ENCODE results near the gene EIF5. TPM values are rescaled to one million over a fixed set of nuclear protein-coding genes. Genes with fewer than 3 reads are reported as not detected.

Gene EIF5
- total RNA-seq = 78.9 and 79.6 TPM in 2 replicates

DNA sequence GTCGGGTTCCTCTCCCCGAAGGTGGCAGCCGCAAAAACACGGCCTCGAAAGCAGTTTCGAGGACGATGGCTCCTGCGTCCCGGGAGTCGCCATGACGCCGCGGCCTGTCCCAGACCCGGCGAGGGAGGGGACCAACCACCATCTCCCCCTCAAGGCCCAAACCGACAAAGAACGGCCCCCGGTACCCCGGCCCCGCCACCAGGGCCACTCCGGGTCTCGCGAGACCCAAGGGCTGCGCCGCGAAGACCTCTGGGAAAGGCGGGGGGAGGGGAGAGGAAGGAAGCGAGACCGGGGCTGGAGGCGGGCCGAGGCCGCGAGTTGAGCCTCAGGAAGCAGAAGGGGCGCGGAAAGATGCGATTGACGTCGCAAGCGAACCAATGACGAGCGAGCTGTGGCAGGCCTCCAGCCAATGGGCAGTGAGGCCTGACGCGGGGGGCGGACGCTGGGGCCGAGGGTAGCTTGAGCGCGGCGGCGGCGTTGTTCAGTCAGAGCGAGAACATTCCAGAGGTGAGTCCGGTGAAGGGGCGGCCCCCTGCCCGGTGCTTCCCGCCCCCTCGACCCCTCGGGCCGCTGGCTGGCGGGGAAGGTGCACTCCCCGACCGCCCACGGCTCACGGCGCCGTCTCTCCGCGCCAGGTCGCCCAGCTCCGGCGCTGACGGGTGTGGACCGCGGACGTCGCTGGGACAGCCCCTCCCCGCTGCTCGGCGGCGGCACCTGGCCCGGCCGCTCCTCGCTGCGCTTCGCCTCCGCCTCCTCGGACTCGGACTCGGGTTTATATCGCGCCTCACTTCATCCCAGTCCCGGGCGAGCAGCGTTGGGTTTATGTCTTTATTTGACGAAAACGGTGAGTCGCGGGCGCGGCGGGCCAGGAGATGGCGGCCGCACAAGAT, at the start of gene EIF5:
TSS of gene EIF5 (plus strand) at position 484 of the 890 bp plus-strand sequence. CDS start 1,624 bp downstream, outside the sequence.
- peak; percentile 97 to 99 for DNase-seq (ENCODE audit: low read depth in 2 of 2)

DNA sequence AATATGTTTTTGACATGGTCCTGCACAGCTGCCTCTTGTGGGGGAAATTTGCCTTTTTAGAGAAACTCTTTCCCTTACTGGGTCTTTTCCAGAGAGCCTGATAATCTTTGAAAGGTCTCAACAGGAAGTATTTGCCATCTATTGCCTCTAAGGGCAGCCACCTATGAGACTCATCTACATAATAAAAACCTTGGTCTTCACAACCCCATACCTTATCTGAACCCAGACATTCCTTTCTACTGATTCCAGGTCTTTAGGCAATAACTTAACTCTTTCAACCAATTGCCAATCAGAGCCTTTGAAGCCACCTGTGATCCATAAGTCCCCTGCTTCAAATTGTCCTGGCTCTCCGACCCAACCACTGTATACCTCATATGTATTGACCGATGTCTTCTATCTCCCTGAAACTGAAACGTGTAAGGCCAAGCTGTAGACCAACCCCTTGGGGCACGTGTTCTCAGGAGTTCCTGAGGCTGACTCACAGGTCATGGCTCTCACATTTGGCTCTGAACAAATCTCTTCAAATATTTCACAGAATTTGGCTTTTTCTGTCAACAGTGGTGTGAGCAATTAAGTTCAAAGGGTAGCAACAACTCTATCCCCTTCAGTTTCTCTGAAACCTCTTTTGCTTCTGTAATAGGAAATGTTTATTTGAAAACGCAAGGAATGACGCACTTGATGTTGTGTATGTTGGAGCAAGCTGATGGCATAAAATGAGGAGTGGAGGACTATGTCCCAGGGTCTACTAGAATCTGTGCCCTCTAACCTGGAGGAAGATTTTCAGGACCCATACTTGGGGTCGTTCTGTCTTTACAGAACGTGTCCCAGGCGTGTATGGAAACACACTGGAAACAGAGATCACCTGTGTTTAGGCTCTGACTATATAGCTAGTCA, 49.2 kb upstream of the EIF5 start:
- no peak for DNase-seq (ENCODE audit: low read depth in 2 of 2)

DNA sequence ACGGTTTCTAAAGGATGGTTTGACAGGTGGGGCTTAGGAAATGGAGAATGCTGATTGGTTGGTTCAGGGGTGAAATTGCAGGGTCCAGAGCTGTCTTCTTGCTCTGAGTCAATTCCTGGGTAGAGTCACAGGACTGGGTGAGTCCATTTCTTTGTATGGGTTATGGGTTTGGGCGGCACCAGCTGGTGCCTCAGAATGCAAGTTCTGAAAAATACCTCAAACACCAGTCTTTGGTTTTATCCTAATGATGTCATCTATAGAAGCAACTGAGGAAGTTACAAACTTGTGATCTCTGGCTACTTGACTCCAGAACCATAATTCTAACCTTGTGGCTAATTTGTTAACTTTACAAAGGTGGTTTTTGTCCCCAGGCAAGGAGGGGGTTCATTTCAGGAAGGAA, 47.6 kb upstream of the EIF5 start:
- DNase-seq (ENCODE audit: low read depth in 2 of 2) = no peak

DNA sequence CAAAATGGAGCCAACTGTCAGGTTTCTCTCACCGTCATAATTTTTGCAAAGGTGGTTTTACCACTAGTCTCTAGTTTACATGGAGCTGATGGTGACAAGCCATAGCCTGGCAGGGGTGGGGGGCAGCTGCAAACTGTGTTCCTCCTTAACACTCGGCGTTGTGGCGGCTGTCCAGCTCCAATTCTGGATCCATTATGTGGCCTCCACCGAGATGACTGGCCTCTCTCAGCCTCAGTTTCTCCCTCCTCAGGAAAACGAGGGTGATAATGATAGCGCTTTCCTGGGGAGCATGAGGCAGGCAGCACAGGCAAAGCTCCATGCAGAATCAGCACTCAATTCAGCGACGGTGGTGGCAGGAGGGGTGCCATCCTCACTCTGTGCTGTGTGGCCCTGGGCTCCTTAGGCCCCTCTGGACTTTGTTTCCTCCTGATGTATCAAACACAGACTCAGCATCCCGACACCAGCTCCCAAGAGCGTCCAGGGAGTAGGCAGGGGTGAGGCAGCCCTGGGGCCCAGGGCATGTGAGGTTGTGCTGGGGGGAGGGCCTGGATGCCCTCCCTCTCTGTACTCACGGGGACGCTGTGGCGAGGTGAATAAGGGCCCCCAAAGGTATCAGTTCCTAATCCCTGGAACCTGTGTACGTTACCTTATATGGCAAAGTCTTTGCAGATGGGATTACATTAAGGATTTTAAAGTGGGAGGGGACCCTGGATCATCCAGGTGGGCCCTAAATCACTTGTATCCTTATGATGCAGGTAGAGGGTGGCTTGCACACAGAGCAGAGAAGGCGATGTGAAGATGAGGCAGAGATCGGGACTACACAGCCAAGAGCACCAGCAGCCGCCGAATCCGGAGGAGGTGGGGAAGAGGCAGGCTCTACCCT, 46.8 kb upstream of the EIF5 start:
- no peak for DNase-seq (ENCODE audit: low read depth in 2 of 2)

DNA sequence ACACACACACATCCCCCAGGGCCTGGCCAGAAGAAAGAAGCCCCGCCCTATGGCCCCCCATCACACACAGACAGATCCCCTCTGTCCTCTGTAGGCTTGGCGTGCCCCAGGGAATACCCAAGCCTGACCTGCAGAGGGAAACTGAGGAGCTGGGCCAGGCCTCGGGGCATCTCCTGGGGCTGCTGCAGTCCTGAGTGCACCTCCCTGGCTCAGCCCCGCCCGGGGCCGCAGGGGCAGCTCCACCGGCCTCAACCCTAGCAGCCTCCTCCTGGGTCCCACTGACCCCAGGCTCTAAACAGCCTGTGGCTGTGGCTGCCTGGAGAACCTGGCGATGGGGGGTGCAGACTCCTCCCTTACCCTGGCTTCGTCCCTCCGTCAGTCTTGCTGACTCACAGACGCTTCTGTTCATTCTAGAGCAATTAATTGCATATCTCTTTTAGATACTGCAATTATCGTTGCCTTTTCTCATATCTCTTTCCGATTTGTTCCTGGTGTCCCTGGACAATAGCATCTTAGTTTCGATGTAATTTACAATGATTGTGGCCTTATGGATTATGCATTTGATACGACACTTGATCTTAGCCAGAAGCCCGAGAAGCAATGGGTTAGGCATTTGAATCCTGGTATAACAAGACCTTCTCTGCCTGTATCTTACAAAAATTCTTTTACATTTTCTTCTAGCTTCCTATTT, 45.8 kb upstream of the EIF5 start:
- DNase-seq (ENCODE audit: low read depth in 2 of 2) = no peak

DNA sequence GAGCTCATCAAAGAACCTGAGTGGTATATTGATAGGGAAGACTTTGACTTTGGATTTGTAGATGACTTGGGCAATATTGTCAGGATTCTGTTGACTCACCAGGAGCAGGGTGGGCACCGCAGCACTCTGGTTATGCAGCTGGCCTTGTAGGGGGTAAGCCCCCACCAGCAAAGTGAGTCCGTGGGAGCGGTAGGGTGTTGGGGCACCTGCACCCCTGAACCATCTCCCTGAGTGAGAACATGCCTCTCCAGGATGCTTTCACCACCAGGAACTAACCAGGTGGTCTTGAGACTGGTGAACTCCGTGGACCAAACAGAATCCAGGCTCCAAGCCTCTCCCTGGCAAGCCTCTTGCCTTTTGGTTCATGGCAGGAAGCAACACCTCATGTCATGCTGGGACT, 44.0 kb upstream of the EIF5 start:
- no peak for DNase-seq (ENCODE audit: low read depth in 2 of 2)

DNA sequence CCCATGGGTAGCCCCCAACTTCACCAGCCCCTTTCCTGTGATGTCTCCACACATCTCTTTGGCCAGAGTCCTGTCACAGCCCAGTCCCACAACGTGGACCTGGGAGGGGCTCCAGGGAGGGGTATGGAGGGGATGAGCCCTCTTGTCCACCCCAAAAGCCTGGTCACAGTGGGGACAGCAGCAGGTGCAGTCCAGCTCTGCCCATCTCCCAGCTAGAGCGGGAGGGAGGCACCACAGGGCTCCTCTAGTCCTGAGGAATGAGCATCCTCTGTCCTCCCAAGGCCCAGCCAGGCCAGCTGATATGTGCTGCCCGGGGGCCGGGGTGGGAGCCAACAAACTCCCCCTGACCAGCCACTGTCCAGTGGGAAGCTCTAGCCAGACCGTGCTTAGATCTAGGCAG, 43.5 kb upstream of the EIF5 start:
- DNase-seq (ENCODE audit: low read depth in 2 of 2) = no peak

DNA sequence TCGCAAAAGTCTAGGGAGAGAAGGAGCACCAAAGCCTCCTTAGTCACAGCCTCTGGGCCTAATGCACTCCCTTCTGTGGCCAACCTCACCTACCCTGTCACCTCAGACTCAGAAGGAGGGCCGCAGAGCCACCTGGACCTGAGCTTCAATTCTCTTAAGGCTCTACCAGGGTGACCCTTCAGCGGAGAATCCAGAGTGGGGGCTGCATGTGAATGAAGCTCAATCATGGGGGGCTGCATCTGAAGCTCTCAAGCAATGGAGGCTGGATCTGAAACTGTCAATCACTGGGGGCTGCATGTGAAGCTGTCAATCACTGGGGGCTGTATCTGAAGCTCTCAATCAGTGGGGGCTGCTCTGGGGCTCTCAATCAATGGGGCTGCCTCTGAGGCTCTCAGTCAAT, 43.1 kb upstream of the EIF5 start:
- DNase-seq (ENCODE audit: low read depth in 2 of 2) = no peak

DNA sequence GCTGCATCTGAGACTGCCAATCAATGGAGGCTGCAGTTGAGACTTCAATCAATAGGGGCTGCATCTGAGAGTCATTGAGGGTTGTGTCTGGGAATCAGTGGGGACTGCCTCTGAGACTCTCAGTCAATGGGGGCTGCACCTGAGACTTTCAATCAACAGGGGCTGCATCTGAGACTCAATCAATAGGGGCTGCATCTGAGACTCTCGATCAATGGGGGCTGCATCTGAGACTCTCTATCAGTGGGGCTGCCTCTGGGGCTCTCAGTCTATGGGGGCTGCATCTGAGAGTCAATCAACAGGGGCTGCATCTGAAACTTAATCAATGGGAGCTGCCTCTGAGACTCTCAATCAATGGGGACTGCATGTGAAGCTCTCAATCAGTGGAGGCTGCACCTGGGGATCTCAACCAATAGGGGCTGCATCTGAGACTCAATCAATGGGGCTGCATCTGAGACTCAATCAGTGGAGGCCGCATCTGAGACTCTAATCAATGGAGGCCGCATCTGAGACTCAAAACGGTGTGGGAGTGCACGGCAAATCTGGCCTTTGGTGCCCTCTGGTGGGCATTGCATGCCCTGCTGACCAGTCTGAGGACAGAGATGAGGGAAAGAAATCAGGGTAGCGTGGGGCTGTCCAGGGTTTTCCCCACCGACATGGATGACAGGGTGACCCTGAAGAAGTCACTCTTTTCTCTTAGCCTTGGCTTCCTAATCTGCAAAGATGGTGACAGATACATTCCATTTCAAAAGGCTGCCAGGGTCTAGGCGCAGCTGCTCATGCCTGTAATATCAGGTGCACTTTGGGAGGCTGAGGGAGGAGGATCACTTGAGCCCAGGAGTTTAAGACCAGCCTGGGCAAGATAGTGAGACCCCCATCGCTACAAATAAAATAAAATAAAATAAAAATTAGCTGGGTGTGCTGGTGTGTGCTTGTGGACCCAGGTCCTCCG, 41.3 kb upstream of the EIF5 start:
- peak; percentile 54 to 68 for DNase-seq (ENCODE audit: low read depth in 2 of 2)

DNA sequence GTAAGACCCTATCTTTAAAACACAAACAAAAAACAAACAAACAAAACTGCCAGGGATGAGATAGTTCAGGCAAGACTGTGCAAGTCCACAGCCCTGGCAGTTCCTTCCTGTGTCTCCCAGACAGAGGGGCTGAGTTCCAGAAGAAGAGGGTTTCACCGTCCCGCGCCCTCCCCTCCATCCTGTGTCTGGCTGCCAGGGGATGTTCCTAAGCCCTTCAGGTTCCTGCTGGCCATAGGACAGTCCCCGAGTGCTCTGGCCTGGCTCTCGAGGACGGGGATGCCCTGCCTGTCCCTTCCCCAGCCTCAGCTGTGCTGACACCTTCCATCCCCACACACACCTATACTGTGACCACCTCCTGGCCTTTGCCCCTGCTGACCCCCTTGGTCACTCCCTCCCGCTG, 40.6 kb upstream of the EIF5 start:
- no peak for DNase-seq (ENCODE audit: low read depth in 2 of 2)

DNA sequence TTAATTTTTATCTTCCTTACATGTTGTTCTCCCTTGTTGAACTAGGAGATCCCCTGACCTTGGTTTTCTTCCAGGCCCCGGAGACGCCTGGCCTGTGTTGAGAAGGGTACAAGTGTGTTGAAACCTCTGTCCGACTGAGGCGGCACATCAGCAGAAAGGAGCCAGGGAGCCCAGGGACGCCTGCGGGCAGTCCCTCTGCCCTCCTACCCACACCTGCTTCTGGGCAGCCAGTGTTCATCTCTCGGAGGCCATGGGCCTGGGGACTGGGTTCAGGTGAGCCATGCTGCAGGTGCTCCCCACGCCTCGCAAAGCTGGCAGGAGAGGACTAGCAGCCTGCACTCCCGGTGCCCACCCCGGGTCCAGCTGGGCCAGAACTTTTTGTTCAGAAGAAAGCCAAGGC, 39.9 kb upstream of the EIF5 start:
- DNase-seq (ENCODE audit: low read depth in 2 of 2) = no peak

DNA sequence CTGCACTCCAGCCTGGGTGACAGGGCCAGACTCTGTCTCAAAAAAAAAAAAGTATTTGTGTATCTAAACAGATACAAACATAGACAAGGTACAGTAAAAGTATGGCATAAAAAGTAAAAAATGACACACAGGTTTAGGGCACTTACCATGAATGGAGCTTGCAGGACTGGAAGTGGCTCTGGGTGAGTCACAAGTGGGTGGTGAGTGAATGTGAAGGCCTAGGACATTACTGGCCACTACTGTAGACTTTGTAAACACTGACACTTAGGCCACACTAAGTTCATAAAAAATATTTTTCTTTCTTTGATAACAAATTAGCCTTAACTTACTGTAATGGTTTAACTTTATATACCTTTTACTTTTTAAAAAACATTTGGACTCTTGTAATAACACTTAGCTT, 38.0 kb upstream of the EIF5 start:
- DNase-seq (ENCODE audit: low read depth in 2 of 2) = peak in 1 of 2 donors; percentile 70

DNA sequence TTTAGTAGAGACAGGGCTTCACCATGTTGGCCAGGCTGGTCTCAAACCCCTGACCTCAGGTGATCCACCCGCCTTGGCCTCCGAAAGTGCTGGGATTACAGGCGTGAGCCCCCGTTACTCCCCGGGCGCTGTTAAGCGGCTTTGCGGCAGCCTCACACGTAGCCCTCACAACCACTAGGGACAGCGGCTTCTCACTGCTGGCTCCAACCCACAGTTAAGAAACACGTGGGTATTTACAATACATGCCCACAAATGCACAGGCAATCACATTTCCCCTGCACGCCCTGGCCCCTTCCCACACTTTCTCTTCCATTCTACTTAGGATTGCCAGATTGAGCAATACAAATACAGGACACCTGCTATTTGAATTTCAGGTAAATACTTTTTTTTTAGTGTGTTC, 37.0 kb upstream of the EIF5 start:
- no peak for DNase-seq (ENCODE audit: low read depth in 2 of 2)

DNA sequence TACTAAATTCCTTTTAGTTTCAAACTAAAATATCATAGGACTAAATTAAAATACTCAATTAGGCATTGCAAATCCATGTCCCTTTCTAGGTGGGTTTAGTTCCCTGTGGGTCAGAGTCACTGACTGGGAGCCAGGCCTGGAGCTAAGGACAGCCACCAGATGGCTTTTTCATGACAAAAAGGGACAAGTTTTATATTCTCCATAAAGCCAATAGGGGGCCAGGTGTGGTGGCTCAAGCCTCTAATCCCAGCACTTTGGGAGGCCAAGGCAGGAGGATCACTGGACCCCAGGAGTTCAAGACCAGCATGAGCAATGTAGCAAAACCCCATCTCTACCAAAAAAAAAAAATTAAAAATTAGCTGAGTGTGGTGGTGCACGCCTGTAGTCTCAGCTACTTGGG, 35.4 kb upstream of the EIF5 start:
- no peak for DNase-seq (ENCODE audit: low read depth in 2 of 2)

DNA sequence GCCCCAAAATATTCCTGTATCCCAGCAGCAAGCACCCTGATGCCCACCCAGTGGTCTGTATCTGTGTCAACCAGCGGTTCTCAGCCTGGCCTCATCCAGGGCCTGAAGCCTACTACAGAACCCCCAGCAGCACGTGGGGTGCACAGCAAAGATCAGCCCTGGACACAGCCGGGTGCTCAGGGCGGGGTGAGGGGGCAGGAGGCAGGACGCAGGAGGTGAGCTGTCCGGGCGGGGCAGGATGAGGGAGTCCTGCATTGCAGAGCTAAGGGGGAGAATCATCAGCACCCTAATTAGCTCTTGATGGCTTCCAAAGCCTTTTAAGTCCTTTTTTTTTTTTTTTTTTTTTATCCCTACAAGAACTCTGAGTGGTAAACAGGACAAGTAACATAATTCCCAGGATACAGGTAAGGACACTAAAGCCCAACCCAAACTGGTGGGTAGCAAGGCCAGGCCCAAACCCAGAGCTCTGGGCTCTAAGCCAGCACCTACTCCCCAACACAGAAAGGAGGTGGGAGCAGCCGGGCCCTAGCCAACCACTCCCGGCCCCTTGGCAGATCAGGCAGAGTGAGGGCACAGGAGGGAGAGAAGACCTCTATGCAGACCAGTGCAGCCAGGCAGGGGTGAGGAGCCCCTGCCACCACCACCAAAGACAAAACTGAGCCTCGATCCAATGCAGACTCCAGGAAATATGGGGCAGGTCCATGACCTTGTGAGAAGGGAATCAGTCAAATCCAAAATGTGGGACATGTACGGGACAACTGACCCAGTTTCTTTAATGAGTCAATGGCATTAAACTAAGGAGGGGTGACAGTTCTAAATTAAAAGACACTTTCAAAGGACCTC, 32.3 kb upstream of the EIF5 start:
- no peak for DNase-seq (ENCODE audit: low read depth in 2 of 2)

DNA sequence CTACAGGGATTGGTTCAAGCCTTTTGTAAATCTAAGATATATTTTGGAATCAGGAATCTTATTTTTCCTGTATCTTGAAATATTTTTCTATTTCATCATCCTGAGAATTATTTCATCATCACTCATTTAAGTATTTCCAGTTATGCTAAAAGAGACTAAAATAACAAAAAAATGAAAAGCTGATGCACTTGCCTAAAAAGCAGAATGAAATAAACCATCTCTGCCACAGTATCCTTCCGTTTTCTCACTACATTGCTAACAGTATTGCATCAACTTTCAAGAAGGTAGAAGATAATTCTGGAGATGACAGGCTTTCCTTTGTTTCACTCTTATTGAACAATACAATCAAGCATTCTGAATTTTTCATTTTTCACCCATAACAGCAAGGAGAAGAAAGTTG, 31.1 kb upstream of the EIF5 start:
- no peak for DNase-seq (ENCODE audit: low read depth in 2 of 2)

DNA sequence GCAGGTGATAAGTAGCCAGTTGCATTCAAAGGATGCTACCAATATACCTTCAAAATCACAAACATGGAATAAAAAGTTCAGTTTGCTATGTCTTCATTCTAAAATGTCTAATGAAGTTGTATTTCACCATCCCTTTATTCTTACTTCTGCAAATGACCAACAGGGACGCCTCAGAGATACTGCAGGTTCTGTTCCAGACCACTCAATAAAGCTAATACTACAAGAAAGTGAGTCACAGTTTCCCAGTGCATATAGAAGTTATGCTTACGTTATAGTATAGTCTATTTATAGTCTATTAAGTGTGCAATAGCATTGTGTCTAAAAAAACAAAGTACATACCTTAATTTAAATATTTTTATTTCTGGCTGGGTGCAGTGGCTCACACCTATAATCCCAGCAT, 29.3 kb upstream of the EIF5 start:
- no peak for DNase-seq (ENCODE audit: low read depth in 2 of 2)

DNA sequence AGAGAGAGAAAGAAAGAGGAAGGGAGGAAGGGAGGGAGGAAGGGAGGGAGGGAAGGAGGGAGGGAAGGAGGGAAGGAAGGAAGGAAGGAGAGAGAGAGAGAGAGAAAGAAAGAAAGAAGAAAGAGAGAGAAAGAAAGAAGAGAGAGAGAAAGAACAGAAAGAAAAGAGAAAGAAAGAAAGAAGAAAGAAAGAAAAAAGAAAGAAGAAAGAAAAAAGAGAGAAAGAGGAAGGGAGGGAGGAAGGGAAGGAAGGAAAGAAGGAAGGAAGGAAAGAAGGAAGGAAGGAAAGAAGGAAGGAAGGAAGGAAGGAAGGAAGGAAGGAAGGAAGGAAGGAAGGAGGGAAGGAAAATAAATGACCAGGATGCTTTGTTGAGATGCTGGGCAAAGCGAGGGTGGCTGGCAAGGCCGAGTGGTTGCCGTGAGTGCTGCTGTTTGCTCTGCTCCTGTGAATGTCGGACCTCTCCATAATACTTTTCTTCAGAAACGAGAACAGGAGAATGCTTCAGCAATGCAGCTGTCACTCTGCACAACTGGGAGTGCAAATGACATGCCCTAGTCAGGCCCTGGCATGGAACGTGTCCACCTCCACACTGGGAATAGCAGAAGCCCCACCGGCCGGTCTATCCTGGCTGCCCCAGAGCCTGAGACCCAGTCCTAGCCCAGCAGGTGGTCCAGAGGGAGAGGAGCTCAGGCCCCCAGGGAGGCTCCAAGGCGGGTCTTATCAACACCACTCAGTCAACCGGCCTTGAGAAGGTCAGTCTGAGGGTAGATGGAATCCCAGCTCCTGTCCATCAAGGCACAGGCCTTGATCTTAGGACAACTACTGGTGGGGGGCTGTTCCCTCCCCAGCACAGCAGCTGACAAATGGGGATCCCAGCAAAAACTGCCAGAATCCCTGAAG, 25.1 kb upstream of the EIF5 start:
- DNase-seq (ENCODE audit: low read depth in 2 of 2) = no peak

All from dermis microvascular lymphatic vessel endothelial cell (primary cell).